ENCODE data around the gene LCN10.

DNA sequence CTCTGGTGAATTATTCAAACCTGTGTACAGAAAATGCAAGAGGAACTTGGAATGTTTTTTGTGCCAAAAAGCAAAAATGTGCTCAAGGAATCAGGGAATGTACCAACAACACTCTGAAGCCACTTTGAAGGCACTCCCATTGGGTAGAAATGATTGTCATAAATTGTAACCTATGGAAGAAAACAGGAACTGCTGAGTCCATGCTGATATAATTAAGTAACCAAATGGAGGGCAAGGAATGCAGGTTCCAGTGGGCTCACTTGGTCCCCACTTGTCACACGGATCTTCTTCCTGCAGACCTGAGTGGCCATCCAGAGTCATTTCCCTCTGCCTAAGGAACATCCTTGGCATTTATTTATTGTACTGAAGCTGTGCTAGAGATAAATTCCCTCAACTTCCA, 8.5 kb upstream of the LCN10 start:
- TF ChIP-seq EZH2phosphoT487 (IDR thresholded peaks at IDR 0.05; ENCODE audit: insufficient read depth, low read depth) (no peak), EZH2 (IDR thresholded peaks at IDR 0.05; ENCODE audit: insufficient read depth, poor library complexity, severe bottlenecking) (no peak)
